ENCODE data around the gene ACKR3. TPM values are rescaled to one million over a fixed set of nuclear protein-coding genes. Genes with fewer than 3 reads are reported as not detected.

The ACKR3 gene
- total RNA-seq, 3 donors from 2014 or later, result 15.1 to 39.4 (median 23.6) TPM

DNA sequence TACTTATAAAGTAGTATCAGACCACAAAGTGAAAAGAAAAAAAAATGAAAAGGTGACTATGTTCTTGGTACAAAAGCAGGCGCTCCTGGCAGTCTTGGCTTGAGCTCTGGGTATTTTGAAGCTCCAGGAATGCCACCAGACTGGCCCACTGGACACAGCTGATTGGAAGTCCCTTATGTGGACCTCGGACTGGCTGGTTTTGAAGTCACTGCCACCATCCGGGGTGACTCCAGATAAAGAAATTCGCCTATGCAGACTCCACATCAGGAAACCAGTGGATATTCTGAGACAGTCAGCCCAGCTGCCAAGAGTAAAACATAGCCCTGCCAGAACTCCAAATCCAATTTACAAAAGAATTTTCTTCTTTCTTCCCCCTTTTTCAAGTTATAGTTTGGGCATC, 28.0 kb downstream of the ACKR3 start:
- H3K27ac ChIP-seq, result no peak overlapping the region
- intact Hi-C loops (cut with DNase I; ENCODE audit: low total_unique reads), result no loop called here
- peak in 1 of 2 donors; percentile 28 for DNase-seq (ENCODE audit: low spot score in 2 of 2)
- TF ChIP-seq, protein P1, sequence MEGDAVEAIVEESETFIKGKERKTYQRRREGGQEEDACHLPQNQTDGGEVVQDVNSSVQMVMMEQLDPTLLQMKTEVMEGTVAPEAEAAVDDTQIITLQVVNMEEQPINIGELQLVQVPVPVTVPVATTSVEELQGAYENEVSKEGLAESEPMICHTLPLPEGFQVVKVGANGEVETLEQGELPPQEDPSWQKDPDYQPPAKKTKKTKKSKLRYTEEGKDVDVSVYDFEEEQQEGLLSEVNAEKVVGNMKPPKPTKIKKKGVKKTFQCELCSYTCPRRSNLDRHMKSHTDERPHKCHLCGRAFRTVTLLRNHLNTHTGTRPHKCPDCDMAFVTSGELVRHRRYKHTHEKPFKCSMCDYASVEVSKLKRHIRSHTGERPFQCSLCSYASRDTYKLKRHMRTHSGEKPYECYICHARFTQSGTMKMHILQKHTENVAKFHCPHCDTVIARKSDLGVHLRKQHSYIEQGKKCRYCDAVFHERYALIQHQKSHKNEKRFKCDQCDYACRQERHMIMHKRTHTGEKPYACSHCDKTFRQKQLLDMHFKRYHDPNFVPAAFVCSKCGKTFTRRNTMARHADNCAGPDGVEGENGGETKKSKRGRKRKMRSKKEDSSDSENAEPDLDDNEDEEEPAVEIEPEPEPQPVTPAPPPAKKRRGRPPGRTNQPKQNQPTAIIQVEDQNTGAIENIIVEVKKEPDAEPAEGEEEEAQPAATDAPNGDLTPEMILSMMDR (IDR thresholded peaks at IDR 0.05), result no peak
- TF ChIP-seq POLR2AphosphoS5 (IDR thresholded peaks at IDR 0.05) (no peak), POLR2A (IDR thresholded peaks at IDR 0.05) (no peak)
- H3K27me3 ChIP-seq, result no peaks in the 10 kb centered on the region
- no peaks in the 10 kb centered on the region for H3K36me3 ChIP-seq
- no peaks in the 10 kb centered on the region for H3K4me1 ChIP-seq
- no peaks in the 10 kb centered on the region for H3K9me3 ChIP-seq
- no peak overlapping the region for H3K4me3 ChIP-seq

DNA sequence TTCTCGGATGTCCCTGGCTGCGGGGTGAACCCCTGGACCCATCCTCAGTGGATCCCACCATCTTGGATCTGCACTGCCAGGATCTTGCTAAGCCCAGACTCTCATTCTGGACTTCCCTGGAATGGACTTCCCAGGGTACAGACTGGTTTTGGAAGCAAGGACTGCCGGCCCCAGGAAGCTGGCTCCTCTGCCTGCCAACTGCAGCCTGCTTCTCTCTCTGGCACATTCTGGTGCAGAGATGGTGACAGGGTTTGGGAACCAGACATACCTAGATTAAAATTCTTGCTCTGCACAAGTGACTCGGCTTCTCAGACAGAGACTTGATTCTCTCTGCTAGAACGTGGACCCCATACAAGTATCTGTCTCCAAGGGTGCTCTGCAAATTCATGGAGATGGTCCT, 29.4 kb downstream of the ACKR3 start:
- intact Hi-C loops (cut with DNase I; ENCODE audit: low total_unique reads), result no loop called here
- no peak overlapping the region for H3K27ac ChIP-seq
- H3K4me3 ChIP-seq, result no peak overlapping the region
- H3K27me3 ChIP-seq, result no peaks in the 10 kb centered on the region
- no peaks in the 10 kb centered on the region for H3K4me1 ChIP-seq
- H3K36me3 ChIP-seq, result no peaks in the 10 kb centered on the region
- no peaks in the 10 kb centered on the region for H3K9me3 ChIP-seq
- TF ChIP-seq POLR2AphosphoS5 (IDR thresholded peaks at IDR 0.05) (no peak), POLR2A (IDR thresholded peaks at IDR 0.05) (no peak)
- TF ChIP-seq, protein P1 (IDR thresholded peaks at IDR 0.05), result no peak
- DNase-seq (ENCODE audit: low spot score in 2 of 2), result no peak

DNA sequence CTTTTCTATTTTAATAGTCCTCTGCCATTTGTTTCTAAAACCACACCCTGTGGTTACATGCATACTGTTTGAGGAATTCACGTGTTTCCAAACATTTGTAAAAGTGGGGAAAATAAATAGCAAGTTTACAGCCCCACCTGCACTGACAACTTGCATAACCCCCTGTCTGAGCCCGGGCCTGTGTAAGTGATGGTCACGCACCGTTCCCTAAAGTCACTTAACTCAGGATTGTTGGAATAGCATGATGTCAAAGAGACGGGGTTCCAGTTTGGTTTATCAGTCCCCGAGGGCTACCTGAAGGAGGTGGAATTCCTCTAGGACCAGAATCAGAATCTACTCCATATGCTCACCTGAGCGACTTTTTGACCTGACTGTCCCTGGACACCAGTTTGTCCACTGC, 30.5 kb downstream of the ACKR3 start:
- intact Hi-C loops (cut with DNase I; ENCODE audit: low total_unique reads), result no loop called here
- TF ChIP-seq, protein P1 (IDR thresholded peaks at IDR 0.05), result no peak
- no peak for TF ChIP-seq POLR2A (IDR thresholded peaks at IDR 0.05)
- TF ChIP-seq POLR2AphosphoS5 (IDR thresholded peaks at IDR 0.05), result no peak
- no peak overlapping the region for H3K4me3 ChIP-seq
- no peaks in the 10 kb centered on the region for H3K9me3 ChIP-seq
- DNase-seq (ENCODE audit: low spot score in 2 of 2), result no peak
- H3K36me3 ChIP-seq, result no peaks in the 10 kb centered on the region
- no peak overlapping the region for H3K27ac ChIP-seq
- H3K27me3 ChIP-seq, result no peaks in the 10 kb centered on the region
- H3K4me1 ChIP-seq, result no peaks in the 10 kb centered on the region

DNA sequence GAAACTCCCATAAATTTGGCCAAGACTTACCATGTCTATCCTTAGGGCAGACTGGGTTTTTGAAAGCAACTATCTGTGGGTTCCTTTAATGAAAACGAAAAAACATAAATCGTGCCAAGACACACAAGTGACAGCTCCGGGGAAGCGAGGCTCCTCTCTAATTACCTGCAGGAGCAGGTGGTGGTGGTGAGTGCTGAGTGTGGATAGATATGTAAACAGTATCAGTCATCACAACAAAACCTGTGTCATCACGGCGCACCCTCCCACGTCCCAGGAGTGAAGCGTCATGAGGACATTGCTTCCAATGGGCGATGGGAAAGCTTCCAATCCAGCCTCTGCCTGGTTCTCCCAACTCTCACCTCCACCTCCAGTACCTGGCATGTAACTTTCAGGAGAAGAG, 31.3 kb downstream of the ACKR3 start:
- TF ChIP-seq POLR2A (IDR thresholded peaks at IDR 0.05), result no peak
- TF ChIP-seq, protein P1 (IDR thresholded peaks at IDR 0.05), result no peak
- no peak for TF ChIP-seq POLR2AphosphoS5 (IDR thresholded peaks at IDR 0.05)
- Histone ChIP-seq H3K4me1 (no peaks in the 10 kb centered on the region), H3K36me3 (no peaks in the 10 kb centered on the region), H3K27me3 (no peaks in the 10 kb centered on the region), H3K27ac (peak overlapping the region in 1 of 2 donors; percentile 6), H3K4me3 (no peak overlapping the region), H3K9me3 (no peaks in the 10 kb centered on the region)
- intact Hi-C loops (cut with DNase I; ENCODE audit: low total_unique reads), result no loop called here
- peak; percentile 67 to 77 for DNase-seq (ENCODE audit: low spot score in 2 of 2)

DNA sequence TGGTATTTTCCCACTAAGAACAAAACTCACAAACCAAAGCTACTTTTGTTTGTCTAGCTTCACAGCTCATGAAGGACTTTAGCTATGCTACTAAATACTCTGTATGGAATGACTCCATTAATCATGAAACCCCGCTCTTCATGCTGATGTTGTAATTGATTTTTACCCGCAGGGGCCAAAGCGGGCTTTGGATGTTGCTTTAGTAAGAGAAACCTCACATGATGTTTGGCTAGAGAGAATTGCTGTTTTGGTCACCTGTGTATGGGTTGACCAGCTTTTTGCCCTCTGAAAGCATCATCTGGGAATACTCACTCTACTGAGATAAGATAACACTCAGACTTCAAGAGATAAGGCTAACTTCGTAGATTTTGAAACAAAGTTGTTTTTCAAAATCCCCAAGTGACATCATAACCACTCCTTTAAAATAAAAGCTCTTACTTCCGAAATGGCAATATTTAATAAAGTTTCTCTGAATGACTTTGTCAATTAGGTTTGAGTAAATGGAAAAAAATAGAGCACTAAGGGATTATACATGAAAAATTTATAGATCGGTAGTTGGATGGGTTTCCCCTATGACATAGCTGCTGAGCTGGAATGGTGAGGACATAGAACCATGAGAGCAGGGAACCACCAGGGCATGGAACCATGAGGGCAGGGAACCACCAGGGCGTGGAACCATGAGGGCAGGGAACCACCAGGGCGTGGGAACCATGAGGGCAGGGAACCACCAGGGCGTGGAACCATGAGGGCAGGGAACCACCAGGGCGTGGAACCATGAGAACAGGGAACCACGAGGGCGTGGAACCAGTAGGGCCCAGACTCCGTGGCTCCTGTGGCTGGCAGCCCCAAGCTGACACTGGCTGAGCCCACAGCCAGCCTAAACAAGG, 31.9 kb downstream of the ACKR3 start:
- intact Hi-C loops (cut with DNase I; ENCODE audit: low total_unique reads), result no loop called here
- Histone ChIP-seq H3K9me3 (no peaks in the 10 kb centered on the region), H3K4me1 (no peaks in the 10 kb centered on the region), H3K4me3 (no peak overlapping the region), H3K27ac (peak overlapping the region in 1 of 2 donors; percentile 6), H3K27me3 (no peaks in the 10 kb centered on the region), H3K36me3 (no peaks in the 10 kb centered on the region)
- DNase-seq (ENCODE audit: low spot score in 2 of 2), result no peak
- TF ChIP-seq, protein P1 (IDR thresholded peaks at IDR 0.05), result no peak
- TF ChIP-seq POLR2AphosphoS5 (IDR thresholded peaks at IDR 0.05) (no peak), POLR2A (IDR thresholded peaks at IDR 0.05) (no peak)

Data from breast epithelium (tissue), 4 donors.